H1 (cell line): ENCODE data around the gene MBD5. TPM values are rescaled to one million over a fixed set of nuclear protein-coding genes. Genes with fewer than 3 reads are reported as not detected.

Experiments
- CTCF ChIA-PET: fragments of 300-600 bp; sonication (Branson Sonifier 250); formaldehyde crosslinking; loops from one replicate; lab custom pipeline; 2021; ENCODE audit not compliant: partially characterized antibody; lab: Charles Lee
- POLR2A ChIA-PET: fragments of 300-600 bp; sonication (Branson Sonifier 250); formaldehyde crosslinking; loops from one replicate; lab custom pipeline; 2021; ENCODE audit warnings: inconsistent platforms; ENCODE audit not compliant: partially characterized antibody; lab: Charles Lee
- DNase-seq, 2 experiments: peaks; one replicate each; pipeline versions ENCODE4 v3.0.0 to v3.0.0-alpha.2; 2010 to 2022; ENCODE audit warnings: low spot score in 2 of 2, low read depth in 1 of 2, mixed read lengths in 1 of 2
- FAIRE-seq: peaks from 2 replicates; lab custom pipeline; 2011; peaks lifted over from hg19 to GRCh38; lab: Jason Lieb, UNC
- H2AFZ ChIP-seq: 2 replicates; pipeline ENCODE4 v1.8.1; 2012; ENCODE audit warnings: low read length, inconsistent platforms
- H2AK5ac ChIP-seq: 2 replicates; pipeline ENCODE4 v1.6.1; 2013; ENCODE audit warnings: low read depth, low read length
- H2BK120ac ChIP-seq: replicated peaks from 2 replicates; pipeline ENCODE3; 2013; ENCODE audit warnings: low read depth, low read length, inconsistent platforms
- H2BK12ac ChIP-seq: 2 replicates; pipeline ENCODE4 v1.6.1; 2013; ENCODE audit warnings: low read depth, low read length
- H2BK15ac ChIP-seq: 2 replicates; pipeline ENCODE4 v1.6.1; 2013; ENCODE audit warnings: low read length
- H2BK20ac ChIP-seq: 2 replicates; pipeline ENCODE4 v1.6.1; 2013; ENCODE audit warnings: low read length
- H2BK5ac ChIP-seq: 2 replicates; pipeline ENCODE4 v1.6.1; 2013; ENCODE audit warnings: low read depth, low read length
- H3K14ac ChIP-seq: 2 replicates; pipeline ENCODE4 v1.6.1; 2013; ENCODE audit warnings: inconsistent platforms; ENCODE audit not compliant: insufficient read length
- H3K18ac ChIP-seq: 2 replicates; pipeline ENCODE4 v1.6.1; 2013; ENCODE audit warnings: low read length; ENCODE audit errors: extremely low read depth
- H3K23ac ChIP-seq: 2 replicates; pipeline ENCODE4 v1.6.1; 2013; ENCODE audit warnings: inconsistent platforms; ENCODE audit not compliant: insufficient read length
- H3K23me2 ChIP-seq: 2 replicates; pipeline ENCODE4 v1.6.1; 2013; ENCODE audit warnings: low read depth, low read length
- H3K27ac ChIP-seq: 2 replicates; pipeline ENCODE4 v1.6.1; 2011; ENCODE audit warnings: low read depth, low read length, inconsistent platforms
- H3K27me3 ChIP-seq, 4 experiments: replicated peaks in 1 of 4; 1 replicate in 1 of 4; 2 replicates in 3 of 4; pipeline versions ENCODE4 v1.6.1 to v1.8.1; 2011 to 2013; ENCODE audit warnings: low read length in 3 of 4, mild to moderate bottlenecking in 3 of 4, inconsistent platforms in 2 of 4, mixed read lengths in 2 of 4, moderate library complexity in 1 of 4; ENCODE audit not compliant: control insufficient read depth in 3 of 4, insufficient read depth in 3 of 4; ENCODE audit errors: extremely low read depth in 1 of 4
- H3K36me3 ChIP-seq, 4 experiments: 2 replicates each; pipeline versions ENCODE4 v1.6.1 to v1.8.1; 2011 to 2013; ENCODE audit warnings: mild to moderate bottlenecking in 4 of 4, low read length in 3 of 4, moderate library complexity in 2 of 4, control low read depth in 1 of 4, inconsistent platforms in 1 of 4; ENCODE audit not compliant: insufficient read depth in 4 of 4, control insufficient read depth in 2 of 4
- H3K4ac ChIP-seq: replicated peaks from 2 replicates; pipeline ENCODE3; 2013; ENCODE audit warnings: low read length, low read depth, mixed read lengths, inconsistent platforms; ENCODE audit not compliant: insufficient read length
- H3K4me1 ChIP-seq, 4 experiments: replicated peaks in 1 of 4; 1 replicate in 1 of 4; 2 replicates in 3 of 4; pipeline versions ENCODE4 v1.6.1 to v1.8.1; 2011 to 2013; ENCODE audit warnings: low read length in 3 of 4, inconsistent platforms in 2 of 4, mixed read lengths in 1 of 4; ENCODE audit not compliant: insufficient read depth in 4 of 4, control insufficient read depth in 3 of 4
- H3K4me2 ChIP-seq, 2 experiments: 2 replicates each; pipeline versions ENCODE4 v1.6.1 to v1.8.1; 2011 to 2013; ENCODE audit warnings: low read depth in 2 of 2, low read length in 2 of 2, control low read depth in 1 of 2, inconsistent platforms in 1 of 2, mild to moderate bottlenecking in 1 of 2; ENCODE audit not compliant: insufficient read depth in 1 of 2
- H3K4me3 ChIP-seq, 4 experiments: fragments of 200-600, 300-600 bp in 1 of 4; sonication (generic), shearing (Covaris generic), sonication (Bioruptor Twin) in 1 of 4; 2 replicates each; pipeline versions ENCODE4 v1.5.1 to v1.8.1; 2011 to 2016; ENCODE audit warnings: low read length in 4 of 4, low read depth in 3 of 4, control low read depth in 2 of 4, inconsistent platforms in 2 of 4, mild to moderate bottlenecking in 2 of 4, mixed read lengths in 1 of 4, moderate library complexity in 1 of 4; ENCODE audit not compliant: insufficient read depth in 2 of 4; ENCODE audit errors: extremely low read depth in 1 of 4
- H3K56ac ChIP-seq: replicated peaks from 2 replicates; pipeline ENCODE3; 2013; ENCODE audit warnings: low read depth, mild to moderate bottlenecking, mixed read lengths, low read length, inconsistent platforms; ENCODE audit not compliant: insufficient read length
- H3K79me1 ChIP-seq: 2 replicates; pipeline ENCODE4 v1.6.1; 2013; ENCODE audit warnings: low read depth, low read length, control low read depth
- H3K79me2 ChIP-seq, 2 experiments: 2 replicates each; pipeline versions ENCODE4 v1.6.1 to v1.8.1; 2012 to 2013; ENCODE audit warnings: low read length in 2 of 2, mild to moderate bottlenecking in 2 of 2, inconsistent platforms in 1 of 2; ENCODE audit not compliant: insufficient read depth in 2 of 2, control insufficient read depth in 1 of 2
- H3K9ac ChIP-seq, 4 experiments: replicated peaks in 1 of 4; 1 replicate in 1 of 4; 2 replicates in 3 of 4; pipeline versions ENCODE4 v1.6.1 to v1.8.1; 2011 to 2013; ENCODE audit warnings: low read depth in 3 of 4, low read length in 3 of 4, control low read depth in 2 of 4, mild to moderate bottlenecking in 2 of 4, moderate library complexity in 2 of 4, inconsistent platforms in 1 of 4; ENCODE audit errors: extremely low read depth in 1 of 4
- H3K9me3 ChIP-seq, 2 experiments: 2 replicates each; pipeline versions ENCODE4 v1.6.1 to v1.8.1; 2012 to 2013; ENCODE audit warnings: mild to moderate bottlenecking in 2 of 2, moderate library complexity in 2 of 2, control low read depth in 1 of 2, inconsistent platforms in 1 of 2, low read depth in 1 of 2, low read length in 1 of 2, mixed read lengths in 1 of 2; ENCODE audit not compliant: insufficient read depth in 2 of 2
- H4K20me1 ChIP-seq, 2 experiments: replicated peaks in 1 of 2; 2 replicates each; pipeline versions ENCODE3 to v1.8.1; 2011 to 2013; ENCODE audit warnings: inconsistent platforms in 2 of 2, low read length in 2 of 2, mild to moderate bottlenecking in 1 of 2; ENCODE audit not compliant: insufficient read depth in 2 of 2, control insufficient read depth in 1 of 2
- H4K5ac ChIP-seq: 2 replicates; pipeline ENCODE4 v1.6.1; 2013; ENCODE audit warnings: low read length, low read depth, mixed read lengths, inconsistent platforms; ENCODE audit not compliant: insufficient read length
- H4K8ac ChIP-seq: 2 replicates; pipeline ENCODE4 v1.8.0; 2013; ENCODE audit warnings: mild to moderate bottlenecking, moderate library complexity, low read length, inconsistent platforms; ENCODE audit not compliant: insufficient read depth; ENCODE audit errors: extremely low read depth
- H4K91ac ChIP-seq: replicated peaks from 2 replicates; pipeline ENCODE3; 2013; ENCODE audit warnings: low read length, mixed read lengths, inconsistent platforms; ENCODE audit not compliant: insufficient read length
- ASH2L ChIP-seq: fragments of 200-600, 300-600 bp; sonication (generic); IDR thresholded peaks from one replicate; pipeline ENCODE4 v1.7.1; 2017; ENCODE audit warnings: low read length
- CBX5 ChIP-seq: fragments of 300-800, 300-1000 bp; sonication (generic); IDR thresholded peaks from 2 replicates; pipeline ENCODE4 v1.7.1; 2016; ENCODE audit warnings: antibody characterized with exemption, low read length, low read depth
- CBX8 ChIP-seq: fragments of 300-800, 300-1000 bp; sonication (generic); IDR thresholded peaks from 2 replicates; pipeline ENCODE4 v1.7.1; 2016; ENCODE audit warnings: low read depth, low read length, borderline replicate concordance
- KDM5A ChIP-seq: fragments of 200-600 bp; IDR thresholded peaks from 2 replicates; pipeline ENCODE4 v1.7.1; 2012; ENCODE audit warnings: mild to moderate bottlenecking, low read length, inconsistent platforms, mixed read lengths
- POLR2AphosphoS5 ChIP-seq: IDR thresholded peaks from 2 replicates; pipeline ENCODE4 v1.6.1; 2011; ENCODE audit warnings: low read depth, low read length
- RNF2 ChIP-seq: fragments of 200-900, 300-1000 bp; sonication (generic); IDR thresholded peaks from 2 replicates; pipeline ENCODE4 v1.7.1; 2016; ENCODE audit warnings: borderline replicate concordance, low read depth, mild to moderate bottlenecking, antibody characterized with exemption, low read length; ENCODE audit not compliant: poor library complexity, severe bottlenecking; ENCODE audit errors: missing control alignments
- SIN3A ChIP-seq, 2 experiments: IDR thresholded peaks in 1 of 2; conservative IDR thresholded peaks in 1 of 2; 2 replicates each; pipeline ENCODE4 v1.6.1; 2011 to 2012; ENCODE audit warnings: low read length in 2 of 2, improper control_type of control experiment in 1 of 2, low read depth in 1 of 2, mild to moderate bottlenecking in 1 of 2
- SIRT6 ChIP-seq: IDR thresholded peaks from one replicate; pipeline ENCODE4 v1.7.1; 2012; ENCODE audit warnings: low read length, inconsistent platforms
- SIX5 ChIP-seq: IDR thresholded peaks from 2 replicates; pipeline ENCODE4 v1.6.1; 2011; ENCODE audit warnings: mild to moderate bottlenecking, low read depth, low read length
- SRF ChIP-seq: IDR thresholded peaks from 2 replicates; pipeline ENCODE4 v1.6.1; 2011; ENCODE audit warnings: mild to moderate bottlenecking, low read depth, low read length, moderate library complexity
- TAF7 ChIP-seq: optimal IDR thresholded peaks from 2 replicates; pipeline ENCODE3; 2011; ENCODE audit warnings: low read depth, mild to moderate bottlenecking, inconsistent platforms, low read length, moderate library complexity, borderline replicate concordance
- WGBS, 2 experiments: shearing (Covaris generic) in 1 of 2; methylation state at CpG; one replicate each; pipeline versions ENCODE4 v1.1.6 to v1.1.7; 2013 to 2015; ENCODE audit warnings: low lambda C conversion rate in 2 of 2, mixed read lengths in 2 of 2, inconsistent platforms in 1 of 2, low coverage in 1 of 2, missing lambda C conversion rate in 1 of 2; ENCODE audit not compliant: insufficient replicate concordance in 2 of 2, insufficient coverage in 1 of 2, insufficient read length in 1 of 2; ENCODE audit errors: extremely low coverage in 1 of 2, missing lambda C conversion rate in 1 of 2; 5-methylcytosine and 5-hydroxymethylcytosine counted together
- polyA plus RNA-seq, 7 experiments: library from polyadenylated mRNA; depleted of rRNA in 3 of 7; stranded (reverse) in 5 of 7; unstranded in 2 of 7; fragments of >200 nt in 5 of 7; fragments of 200-250 nt in 2 of 7; gene quantifications; 1 replicate in 5 of 7; 2 replicates in 1 of 7; 4 replicates in 1 of 7; pipeline versions ENCODE4 v1.2.1 to v1.2.3, GENCODE V29; 2011 to 2013; ENCODE audit warnings: missing spikeins in 2 of 7, mixed read lengths in 2 of 7
- total RNA-seq: library from RNA; stranded (reverse); fragmentation: NEBNext Ultra II Directional; extraction: Animal tissue kit (Norgen Biotek cat#: 25700); gene quantifications from 2 replicates; pipeline ENCODE4 v1.2.1, GENCODE V29; 2021
- TF ChIP-seq, protein P1 (sequence below): IDR thresholded peaks from 2 replicates; pipeline ENCODE4 v1.6.1; 2012; ENCODE audit warnings: inconsistent platforms
- TF ChIP-seq, protein P2 (sequence below): IDR thresholded peaks from 2 replicates; pipeline ENCODE4 v1.6.1; 2011; ENCODE audit warnings: low read length, improper control_type of control experiment

The MBD5 gene
- total and polyA plus RNA-seq, 2 of the 8 experiments (the other 6 are each of a cell fraction or from before 2014, with no cell fraction given): 9.7 to 29.4 TPM

DNA sequence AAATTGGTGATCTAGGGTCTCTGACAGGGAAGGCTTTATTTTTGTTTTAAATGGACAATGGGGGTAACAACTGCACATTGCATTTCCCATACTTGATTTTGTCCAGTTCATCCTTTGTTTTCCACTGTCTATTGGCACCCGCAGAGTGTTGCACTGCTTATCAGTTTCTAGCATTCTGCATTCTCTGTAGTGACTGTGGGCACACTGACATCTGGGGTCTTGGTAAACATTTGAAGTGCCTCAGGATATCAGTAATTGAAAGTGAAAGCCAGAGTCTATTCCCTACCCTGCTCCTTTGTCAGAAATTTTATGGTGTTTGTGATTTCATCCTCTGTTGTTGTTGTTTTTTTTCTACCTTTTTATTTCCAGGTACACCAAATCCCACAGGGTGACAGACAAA lies 491.6 kb downstream of the MBD5 start:
- Histone ChIP-seq H4K8ac (no peak overlapping the region), H3K79me2 (no peaks in the 10 kb centered on the region), H4K5ac (no peak overlapping the region), H3K4me3 (no peak overlapping the region), H2AK5ac (no peak overlapping the region), H3K36me3 (no peaks in the 10 kb centered on the region), H2BK20ac (no peak overlapping the region), H3K79me1 (no peaks in the 10 kb centered on the region), H2BK12ac (no peak overlapping the region), H3K9me3 (no peaks in the 10 kb centered on the region), H3K4me2 (no peak overlapping the region), H3K23me2 (no peaks in the 10 kb centered on the region), H3K9ac (no peak overlapping the region), H3K18ac (no peak overlapping the region), H3K4me1 (peaks cover 0 to 2% (median 0%) of the 10 kb centered on the region in 4 experiments; a peak in 1 of 7 replicates), H3K14ac (no peak overlapping the region), H4K20me1 (no peaks in the 10 kb centered on the region), H3K56ac (no peak overlapping the region), H2AFZ (no peak overlapping the region), H3K27me3 (no peaks in the 10 kb centered on the region), H3K23ac (no peak overlapping the region), H3K27ac (no peak overlapping the region), H2BK120ac (no peak overlapping the region), H2BK15ac (no peak overlapping the region), H4K91ac (no peak overlapping the region), H2BK5ac (no peak overlapping the region), H3K4ac (no peak overlapping the region)
- 91% methylated on average over 1 of the region's 1 CpG; no CpG with 5 or more reads in 1 of the 2 experiments for WGBS, 2 experiments
- DNase-seq (no peak), FAIRE-seq (no peak)
- ChIA-PET CTCF (no interaction called here), POLR2A (no interaction called here)
- TF ChIP-seq POLR2AphosphoS5 (no peak), ASH2L (no peak), RNF2 (no peak), SIN3A (conservative IDR thresholded peaks at IDR 0.05 in 1 of 2, IDR thresholded peaks at IDR 0.05 in 1 of 2; ENCODE audit: low read depth in 1 of 2, low read length in 2 of 2) (no peak), KDM5A (no peak), CBX8 (no peak), TAF7 (no peak), SRF (no peak), CBX5 (no peak), SIRT6 (no peak), SIX5 (no peak)
- TF ChIP-seq, protein P1, sequence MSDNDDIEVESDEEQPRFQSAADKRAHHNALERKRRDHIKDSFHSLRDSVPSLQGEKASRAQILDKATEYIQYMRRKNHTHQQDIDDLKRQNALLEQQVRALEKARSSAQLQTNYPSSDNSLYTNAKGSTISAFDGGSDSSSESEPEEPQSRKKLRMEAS: no peak
- TF ChIP-seq, protein P2, sequence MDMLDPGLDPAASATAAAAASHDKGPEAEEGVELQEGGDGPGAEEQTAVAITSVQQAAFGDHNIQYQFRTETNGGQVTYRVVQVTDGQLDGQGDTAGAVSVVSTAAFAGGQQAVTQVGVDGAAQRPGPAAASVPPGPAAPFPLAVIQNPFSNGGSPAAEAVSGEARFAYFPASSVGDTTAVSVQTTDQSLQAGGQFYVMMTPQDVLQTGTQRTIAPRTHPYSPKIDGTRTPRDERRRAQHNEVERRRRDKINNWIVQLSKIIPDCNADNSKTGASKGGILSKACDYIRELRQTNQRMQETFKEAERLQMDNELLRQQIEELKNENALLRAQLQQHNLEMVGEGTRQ: no peak
